ENCODE measurements around the gene NKX2-1. TPM values are rescaled to one million over a fixed set of nuclear protein-coding genes. Genes with fewer than 3 reads are reported as not detected.

Gene NKX2-1
- total RNA-seq, 2 donors from 2014 or later, result not detected

DNA sequence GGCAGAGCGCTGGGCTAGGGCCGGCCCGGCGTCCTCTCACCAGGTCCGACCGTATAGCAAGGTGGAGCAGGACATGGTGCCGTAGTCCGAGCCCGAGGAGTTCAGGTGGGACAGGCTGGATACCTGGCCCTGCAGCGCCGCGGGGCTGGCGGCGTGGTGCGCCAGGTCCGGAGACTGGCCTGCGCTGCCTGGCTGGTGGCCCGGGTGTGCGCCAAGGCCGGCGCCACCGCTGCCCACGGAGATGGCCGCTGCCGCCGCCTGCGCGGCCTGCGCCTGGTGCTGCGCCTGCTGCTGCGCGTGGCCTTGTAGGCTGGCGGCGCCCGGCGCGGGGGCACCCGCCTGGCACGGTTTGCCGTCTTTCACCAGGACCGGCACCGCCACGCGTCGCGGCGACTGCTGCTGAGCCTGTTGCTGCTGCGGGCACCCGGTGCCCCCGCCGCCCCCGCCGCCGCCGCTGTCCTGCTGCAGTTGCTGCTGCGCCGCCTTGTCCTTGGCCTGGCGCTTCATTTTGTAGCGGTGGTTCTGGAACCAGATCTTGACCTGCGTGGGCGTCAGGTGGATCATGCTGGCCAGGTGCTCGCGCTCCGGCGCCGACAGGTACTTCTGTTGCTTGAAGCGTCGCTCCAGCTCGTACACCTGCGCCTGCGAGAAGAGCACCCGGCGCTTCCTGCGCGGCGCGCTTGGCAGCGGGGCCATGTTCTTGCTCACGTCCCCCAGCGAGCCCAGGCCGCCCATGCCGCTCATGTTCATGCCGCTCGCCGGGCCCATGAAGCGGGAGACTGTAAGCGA is 2.6 kb downstream of the NKX2-1 start:
- no peak for DNase-seq (ENCODE audit: low spot score)
- H3K4me3 ChIP-seq, result no peak overlapping the region
- no peak for ATAC-seq (ENCODE audit: insufficient number of reproducible peaks, low FRiP score, low read depth)
- TF ChIP-seq, protein P1, sequence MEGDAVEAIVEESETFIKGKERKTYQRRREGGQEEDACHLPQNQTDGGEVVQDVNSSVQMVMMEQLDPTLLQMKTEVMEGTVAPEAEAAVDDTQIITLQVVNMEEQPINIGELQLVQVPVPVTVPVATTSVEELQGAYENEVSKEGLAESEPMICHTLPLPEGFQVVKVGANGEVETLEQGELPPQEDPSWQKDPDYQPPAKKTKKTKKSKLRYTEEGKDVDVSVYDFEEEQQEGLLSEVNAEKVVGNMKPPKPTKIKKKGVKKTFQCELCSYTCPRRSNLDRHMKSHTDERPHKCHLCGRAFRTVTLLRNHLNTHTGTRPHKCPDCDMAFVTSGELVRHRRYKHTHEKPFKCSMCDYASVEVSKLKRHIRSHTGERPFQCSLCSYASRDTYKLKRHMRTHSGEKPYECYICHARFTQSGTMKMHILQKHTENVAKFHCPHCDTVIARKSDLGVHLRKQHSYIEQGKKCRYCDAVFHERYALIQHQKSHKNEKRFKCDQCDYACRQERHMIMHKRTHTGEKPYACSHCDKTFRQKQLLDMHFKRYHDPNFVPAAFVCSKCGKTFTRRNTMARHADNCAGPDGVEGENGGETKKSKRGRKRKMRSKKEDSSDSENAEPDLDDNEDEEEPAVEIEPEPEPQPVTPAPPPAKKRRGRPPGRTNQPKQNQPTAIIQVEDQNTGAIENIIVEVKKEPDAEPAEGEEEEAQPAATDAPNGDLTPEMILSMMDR (IDR thresholded peaks at IDR 0.05), result no peak
- no peaks in the 10 kb centered on the region for H3K9me3 ChIP-seq
- peaks cover 36% of the 10 kb centered on the region for H3K27me3 ChIP-seq (replicated peaks; ENCODE audit: insufficient read depth)
- H3K4me1 ChIP-seq (ENCODE audit: control insufficient read depth in 1 of 2, low read depth in 2 of 2), result peaks cover 24 to 45% of the 10 kb centered on the region in 2 donors
- H3K36me3 ChIP-seq, result no peaks in the 10 kb centered on the region
- H3K27ac ChIP-seq, result no peak overlapping the region

DNA sequence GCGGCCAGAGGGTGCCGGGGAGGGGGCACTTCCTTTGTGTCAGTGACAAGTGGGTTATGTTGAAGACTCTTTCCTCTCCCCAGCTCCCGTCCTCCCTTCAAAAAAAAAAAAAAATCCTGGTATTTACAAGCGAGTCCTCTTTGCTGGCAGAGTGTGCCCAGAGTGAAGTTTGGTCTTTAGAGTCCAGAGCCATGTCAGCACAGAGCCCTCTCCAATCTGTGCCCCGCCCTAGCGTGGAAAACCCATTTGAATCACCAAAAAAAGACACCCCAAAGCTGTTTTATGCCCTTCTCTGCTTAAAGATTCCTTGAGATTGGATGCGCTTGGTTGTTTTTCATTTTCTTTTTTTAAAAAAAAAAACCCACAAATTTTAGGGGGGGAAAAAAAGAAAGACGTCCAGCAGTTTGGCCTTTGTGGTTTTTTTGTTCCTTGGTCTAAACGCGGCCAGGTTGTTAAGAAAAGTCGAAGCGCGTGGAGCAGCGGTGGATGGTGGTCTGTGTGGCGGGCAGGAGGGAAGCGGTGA is 3.3 kb downstream of the NKX2-1 start:
- TF ChIP-seq, protein P1 (IDR thresholded peaks at IDR 0.05), result no peak
- Histone ChIP-seq H3K36me3 (no peaks in the 10 kb centered on the region), H3K4me1 (ENCODE audit: control insufficient read depth in 1 of 2, low read depth in 2 of 2) (peaks cover 23 to 41% of the 10 kb centered on the region in 2 donors), H3K4me3 (no peak overlapping the region), H3K27ac (no peak overlapping the region), H3K9me3 (no peaks in the 10 kb centered on the region), H3K27me3 (replicated peaks; ENCODE audit: insufficient read depth) (peaks cover 30% of the 10 kb centered on the region)
- ATAC-seq (ENCODE audit: insufficient number of reproducible peaks, low FRiP score, low read depth), result no peak
- no peak for DNase-seq (ENCODE audit: low spot score)

DNA sequence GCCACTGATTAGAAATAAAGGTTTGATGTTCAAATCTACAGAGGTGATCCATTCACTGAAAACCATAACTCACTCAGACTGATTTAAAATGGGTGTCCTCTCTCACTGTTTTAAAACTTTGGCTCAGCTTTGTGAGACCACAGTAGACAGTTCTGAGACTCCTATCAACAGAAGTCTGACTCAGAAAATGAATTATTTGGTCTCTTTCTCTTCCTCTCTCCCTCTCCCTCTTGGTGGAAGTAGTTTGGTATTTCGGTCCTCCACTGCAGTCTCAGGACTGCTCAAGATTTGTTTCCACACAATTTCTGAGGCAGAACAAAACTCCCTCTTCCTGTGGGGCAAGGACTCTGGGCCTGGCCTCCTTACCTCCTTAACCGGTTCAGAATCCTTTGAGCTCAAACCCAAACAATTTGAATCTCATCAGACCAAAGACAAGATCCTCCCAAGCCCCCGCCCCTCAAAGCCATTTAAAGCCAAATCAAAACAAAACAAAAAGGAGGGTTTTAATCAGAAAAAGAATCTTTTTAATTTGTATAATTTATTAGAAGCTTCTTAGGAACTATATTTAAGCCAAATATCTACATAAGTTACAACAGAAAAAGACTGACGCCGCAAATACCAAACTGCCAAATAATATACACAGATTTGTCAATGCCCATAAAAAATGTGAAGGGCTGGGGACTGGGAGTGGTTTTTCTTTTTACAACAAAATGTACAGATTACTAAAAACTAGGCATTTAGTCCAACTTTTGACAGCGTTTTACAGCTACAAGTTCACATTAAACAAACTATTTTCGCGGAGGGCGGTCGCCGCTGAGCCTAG is 3.9 kb downstream of the NKX2-1 start:
- H3K36me3 ChIP-seq, result no peaks in the 10 kb centered on the region
- no peak for DNase-seq (ENCODE audit: low spot score)
- H3K27ac ChIP-seq, result no peak overlapping the region
- ATAC-seq (ENCODE audit: insufficient number of reproducible peaks, low FRiP score, low read depth), result no peak
- peaks cover 17 to 34% of the 10 kb centered on the region in 2 donors for H3K4me1 ChIP-seq (ENCODE audit: control insufficient read depth in 1 of 2, low read depth in 2 of 2)
- H3K4me3 ChIP-seq, result no peak overlapping the region
- H3K27me3 ChIP-seq (replicated peaks; ENCODE audit: insufficient read depth), result peaks cover 24% of the 10 kb centered on the region
- no peaks in the 10 kb centered on the region for H3K9me3 ChIP-seq
- TF ChIP-seq, protein P1 (IDR thresholded peaks at IDR 0.05), result no peak

DNA sequence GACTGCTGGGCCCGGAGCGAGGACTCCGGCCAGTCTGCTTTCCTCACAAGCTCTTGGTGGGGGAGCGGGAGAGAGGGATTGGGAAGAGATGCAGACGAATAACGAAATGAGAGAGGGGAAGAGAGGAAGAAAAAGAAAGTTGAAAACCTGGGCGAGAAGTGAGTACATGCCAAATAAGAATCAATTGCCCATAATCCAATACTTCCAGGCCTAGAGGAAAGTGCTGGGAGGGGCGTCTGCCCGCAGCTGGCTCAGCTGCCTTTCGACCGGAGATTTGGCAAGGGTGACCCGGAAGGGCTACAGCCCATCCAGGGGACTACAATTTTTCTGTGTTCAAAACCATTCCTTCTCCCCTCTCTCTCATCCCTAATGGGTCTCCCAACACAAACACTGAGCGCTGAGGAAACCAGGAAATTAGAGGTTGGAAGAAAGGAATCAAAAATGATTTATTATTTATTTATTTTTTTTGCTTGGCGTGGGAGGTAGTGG is 4.9 kb downstream of the NKX2-1 start:
- H3K4me3 ChIP-seq, result no peak overlapping the region
- TF ChIP-seq, protein P1 (IDR thresholded peaks at IDR 0.05), result no peak
- ATAC-seq (ENCODE audit: insufficient number of reproducible peaks, low FRiP score, low read depth), result no peak
- H3K36me3 ChIP-seq, result no peaks in the 10 kb centered on the region
- no peak overlapping the region for H3K27ac ChIP-seq
- H3K4me1 ChIP-seq (ENCODE audit: control insufficient read depth in 1 of 2, low read depth in 2 of 2), result peaks cover 10 to 26% of the 10 kb centered on the region in 2 donors
- no peak for DNase-seq (ENCODE audit: low spot score)
- H3K27me3 ChIP-seq (replicated peaks; ENCODE audit: insufficient read depth), result peaks cover 21% of the 10 kb centered on the region
- H3K9me3 ChIP-seq, result no peaks in the 10 kb centered on the region

All from thoracic aorta (tissue), 2 donors.